Smooth muscle cell of the brain vasculature (primary cell): ENCODE measurements around the gene USP2.

Experiments
- DNase-seq: peaks from one replicate; pipeline ENCODE4 v3.0.0-alpha.2; 2012; ENCODE audit warnings: low read depth, low spot score

The USP2 gene

GRCh38 chr11:119363081-119363850 is 18.2 kb downstream of the USP2 start:
- no peak for DNase-seq

DNA sequence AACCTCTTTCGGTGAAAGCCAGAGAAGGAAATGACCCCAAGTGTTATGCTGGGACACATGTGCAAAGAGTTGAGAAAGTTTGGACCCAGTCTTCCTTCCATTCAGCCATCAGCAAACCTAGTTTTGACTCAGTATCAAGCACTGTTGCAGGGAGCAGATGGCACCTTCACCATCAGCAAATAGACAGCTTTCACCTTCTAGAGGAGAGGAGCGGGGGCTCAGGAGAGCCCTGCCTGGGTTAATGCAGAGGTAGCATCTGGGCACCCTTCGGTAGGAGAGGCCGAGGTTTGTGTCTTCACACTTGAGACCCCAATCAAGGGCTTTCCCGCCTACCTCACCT is 18.8 kb downstream of the USP2 start:
- no peak for DNase-seq

GRCh38 chr11:119361941-119362725 is 19.4 kb downstream of the USP2 start:
- no peak for DNase-seq

GRCh38 chr11:119361056-119361787 is 20.3 kb downstream of the USP2 start:
- no peak for DNase-seq

GRCh38 chr11:119359365-119360214 is 21.9 kb downstream of the USP2 start:
- no peak for DNase-seq

- DNase-seq, result no peak
Observed at GRCh38 chr11:119357074-119357473, 24.4 kb downstream of the USP2 start.

GRCh38 chr11:119356349-119357031 is 25.0 kb downstream of the USP2 start:
- DNase-seq, result no peak

DNA sequence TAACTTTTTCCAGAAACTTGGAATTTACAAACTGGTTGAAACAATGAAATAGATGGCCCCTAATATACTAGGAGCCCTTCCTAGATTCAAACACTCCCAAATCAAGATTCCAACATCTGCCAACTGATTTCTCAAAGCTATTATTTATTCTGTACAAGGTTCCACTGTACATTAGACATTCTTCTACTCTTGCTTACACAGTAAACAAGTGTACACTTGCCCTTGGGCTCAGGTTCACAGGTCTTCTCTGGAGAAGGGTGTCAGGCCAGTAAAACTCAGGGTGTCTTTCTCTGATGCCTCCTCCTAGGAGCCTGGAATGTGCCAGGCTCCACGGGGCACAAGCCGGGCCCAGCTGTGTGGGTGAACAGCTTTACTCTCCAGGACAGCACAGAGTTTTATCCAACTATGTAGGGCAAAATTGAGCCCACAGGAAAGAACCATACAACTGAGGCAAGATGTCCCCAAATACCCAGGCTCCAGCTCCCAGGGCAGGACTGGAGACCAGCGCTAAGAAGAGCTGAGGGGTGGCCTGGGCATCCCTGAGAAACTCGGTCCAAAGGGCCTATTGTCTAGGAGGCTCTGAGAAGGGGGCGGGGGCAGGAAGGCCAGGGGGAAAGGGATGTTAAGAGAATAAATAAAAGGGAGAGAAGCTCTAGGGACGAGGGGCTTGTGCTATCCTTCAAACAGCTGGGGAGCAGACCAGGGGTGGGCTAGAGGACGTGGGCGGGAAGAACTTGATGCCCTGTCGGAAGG is 26.2 kb downstream of the USP2 start:
- no peak for DNase-seq

DNA sequence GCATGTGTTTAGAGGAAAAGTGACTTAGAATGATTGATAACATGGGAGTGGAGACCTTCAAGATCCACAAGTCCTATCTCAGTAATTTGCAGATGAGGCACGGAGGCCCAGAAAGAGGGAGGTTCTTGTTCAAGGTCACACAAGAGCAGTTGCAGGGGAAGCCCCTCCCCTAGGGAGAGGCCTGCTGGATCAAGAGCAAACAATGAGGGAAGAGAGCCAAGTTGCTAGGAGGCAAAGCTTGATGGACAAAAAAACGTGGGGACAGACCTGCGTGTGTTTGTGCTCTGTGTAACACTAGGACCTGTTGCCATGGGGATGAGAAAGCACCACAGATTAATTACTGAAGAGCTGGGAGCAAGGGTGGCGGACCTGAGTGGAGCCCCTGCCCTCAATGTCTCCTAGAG is 28.6 kb downstream of the USP2 start:
- DNase-seq, result no peak

DNA sequence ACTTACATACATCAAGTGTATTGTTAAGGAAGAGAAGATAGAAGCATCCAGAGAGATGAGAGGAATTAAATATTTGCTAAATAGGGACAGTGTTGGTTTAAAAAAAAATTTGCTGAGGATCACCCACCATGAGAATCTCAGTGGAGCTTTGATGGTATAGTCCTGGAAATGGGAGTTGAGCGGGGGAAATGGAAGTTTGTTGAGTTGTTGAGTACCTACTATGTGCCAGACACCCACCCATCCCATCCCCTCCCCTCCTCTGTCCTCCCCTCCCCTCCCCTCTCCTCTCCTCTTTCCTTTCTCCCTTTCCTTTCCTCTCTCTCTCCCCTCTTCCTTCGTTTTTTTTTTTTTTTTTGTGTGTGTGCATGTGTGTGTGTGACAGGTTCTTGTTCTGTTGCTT is 30.3 kb downstream of the USP2 start:
- DNase-seq, result no peak

GRCh38 chr11:119350302-119350701 is 31.2 kb downstream of the USP2 start:
- DNase-seq, result no peak

DNA sequence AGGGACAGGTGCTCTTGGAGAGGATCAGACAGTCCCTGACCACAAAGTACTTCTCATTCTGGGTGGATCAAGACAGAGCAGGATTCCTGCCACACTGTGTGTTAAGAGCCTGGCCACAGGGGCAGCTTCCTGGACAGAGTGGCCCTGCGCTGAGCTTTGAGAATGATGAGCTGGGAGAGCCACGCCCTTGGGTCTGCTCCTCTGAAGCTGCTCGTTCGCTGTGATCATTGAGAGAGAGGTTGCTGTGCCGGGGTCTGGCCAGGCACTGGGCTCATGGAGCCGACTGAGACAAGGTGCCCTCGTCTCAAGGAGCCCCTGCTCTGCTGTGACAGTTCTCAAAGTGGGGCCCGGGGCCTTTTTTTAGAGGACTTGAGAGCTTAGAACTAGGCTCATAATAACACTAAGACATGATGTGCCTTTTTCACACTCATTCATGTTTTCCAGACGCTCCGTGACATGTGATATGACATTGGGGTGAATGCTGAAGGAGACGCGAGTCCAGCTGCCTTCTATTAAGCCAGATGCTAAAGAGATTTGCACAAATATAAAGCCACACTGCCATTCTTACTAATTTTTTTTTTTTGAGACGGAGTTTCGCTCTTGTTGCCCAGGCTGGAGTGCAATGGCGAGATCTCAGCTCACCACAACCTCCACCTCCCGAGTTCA is 33.4 kb downstream of the USP2 start:
- no peak for DNase-seq

- DNase-seq, result no peak
Observed at GRCh38 chr11:119347242-119347641, 34.2 kb downstream of the USP2 start.

DNA sequence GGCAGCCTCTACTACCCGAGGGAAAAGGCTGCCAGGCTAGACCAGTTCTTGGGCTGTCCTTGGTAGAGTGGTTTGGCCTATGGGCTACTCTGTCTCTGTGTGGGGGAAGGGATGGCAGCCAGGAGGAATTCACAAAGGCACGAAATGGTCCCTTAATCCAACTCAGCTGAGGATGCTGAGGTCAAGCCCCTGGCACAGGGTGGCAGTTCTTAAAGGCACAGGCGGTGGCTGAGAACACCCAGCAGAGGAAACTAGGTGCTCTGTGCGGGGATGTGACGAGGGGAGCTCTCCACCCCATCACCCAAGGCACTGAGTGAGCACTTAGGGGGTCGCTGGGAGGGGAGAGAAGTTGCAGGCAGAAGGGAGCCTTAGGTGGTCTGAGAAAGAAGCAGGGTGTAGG is 34.9 kb downstream of the USP2 start, which contains the start of gene MFRP:
Gene MFRP (minus strand): TSS at position 101 of the 400 bp plus-strand sequence. CDS start 192 bp downstream, outside the sequence.
- no peak for DNase-seq

- no peak for DNase-seq
Observed at GRCh38 chr11:119345685-119346084, 35.8 kb downstream of the USP2 start.

GRCh38 chr11:119344291-119345010 is 37.0 kb downstream of the USP2 start:
- no peak for DNase-seq

DNA sequence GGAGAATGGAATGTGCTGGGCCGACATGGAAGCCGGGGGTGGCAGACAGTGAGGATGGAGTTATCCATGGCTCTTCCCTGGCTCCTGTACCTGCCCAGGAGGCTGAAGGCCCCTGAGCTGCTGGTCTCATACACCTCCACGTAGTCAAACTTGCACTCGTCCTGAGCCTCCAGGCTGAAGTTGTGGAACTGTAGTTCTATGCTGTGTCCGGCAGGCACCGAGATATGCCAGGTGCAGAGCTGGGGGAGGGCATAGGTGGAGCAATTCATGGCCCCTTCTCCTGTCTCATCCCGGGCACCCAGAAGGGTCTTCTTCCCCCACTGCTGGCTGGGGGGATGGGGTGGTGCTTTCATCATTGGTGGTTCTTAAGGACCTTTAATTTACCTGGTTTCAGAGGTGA is 37.8 kb downstream of the USP2 start:
- DNase-seq, result no peak

- DNase-seq, result no peak
Observed at GRCh38 chr11:119342362-119343130, 38.9 kb downstream of the USP2 start.
